LNCAP (cell line): ENCODE measurements around the gene CCDC149.

Experiments
- TF ChIP-seq, protein P1 (sequence below): fragments of 450-650 bp; IDR thresholded peaks from 2 replicates; pipeline ENCODE4 v1.5.1; 2017; ENCODE audit warnings: mild to moderate bottlenecking

The CCDC149 gene

DNA sequence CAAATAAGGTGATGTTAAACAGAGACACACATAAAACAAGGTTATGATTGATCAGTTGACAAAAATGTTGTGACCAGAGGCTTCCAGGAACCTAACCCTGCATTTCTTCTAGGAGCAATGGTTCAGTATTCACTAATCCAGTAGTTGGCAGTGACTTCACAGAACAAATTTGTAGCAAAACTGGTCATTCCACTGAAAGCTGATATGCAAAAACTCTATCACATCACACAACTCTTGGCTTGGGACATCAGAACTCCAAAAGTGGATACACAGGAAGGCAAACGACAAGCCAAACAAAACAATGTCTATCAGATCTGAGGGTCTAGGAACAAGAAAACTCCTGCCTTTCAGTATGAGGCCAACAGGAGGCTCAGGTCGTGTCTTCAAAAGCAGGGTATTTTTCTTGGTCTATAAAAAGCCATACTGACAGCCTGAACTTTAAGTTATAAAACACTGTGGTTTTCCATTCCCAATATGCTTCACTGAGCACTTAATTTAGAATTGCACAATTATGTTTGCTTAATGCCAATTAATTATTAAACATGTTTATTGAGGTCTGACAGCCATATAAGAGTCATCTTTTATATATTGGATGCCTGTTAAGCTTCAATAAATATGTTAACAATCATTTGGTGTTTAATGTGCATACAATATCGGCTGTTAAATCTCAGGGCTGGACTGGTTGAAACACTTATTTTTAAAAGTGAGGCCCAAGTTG, 71.9 kb downstream of the CCDC149 start:
- TF ChIP-seq, protein P1, sequence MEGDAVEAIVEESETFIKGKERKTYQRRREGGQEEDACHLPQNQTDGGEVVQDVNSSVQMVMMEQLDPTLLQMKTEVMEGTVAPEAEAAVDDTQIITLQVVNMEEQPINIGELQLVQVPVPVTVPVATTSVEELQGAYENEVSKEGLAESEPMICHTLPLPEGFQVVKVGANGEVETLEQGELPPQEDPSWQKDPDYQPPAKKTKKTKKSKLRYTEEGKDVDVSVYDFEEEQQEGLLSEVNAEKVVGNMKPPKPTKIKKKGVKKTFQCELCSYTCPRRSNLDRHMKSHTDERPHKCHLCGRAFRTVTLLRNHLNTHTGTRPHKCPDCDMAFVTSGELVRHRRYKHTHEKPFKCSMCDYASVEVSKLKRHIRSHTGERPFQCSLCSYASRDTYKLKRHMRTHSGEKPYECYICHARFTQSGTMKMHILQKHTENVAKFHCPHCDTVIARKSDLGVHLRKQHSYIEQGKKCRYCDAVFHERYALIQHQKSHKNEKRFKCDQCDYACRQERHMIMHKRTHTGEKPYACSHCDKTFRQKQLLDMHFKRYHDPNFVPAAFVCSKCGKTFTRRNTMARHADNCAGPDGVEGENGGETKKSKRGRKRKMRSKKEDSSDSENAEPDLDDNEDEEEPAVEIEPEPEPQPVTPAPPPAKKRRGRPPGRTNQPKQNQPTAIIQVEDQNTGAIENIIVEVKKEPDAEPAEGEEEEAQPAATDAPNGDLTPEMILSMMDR: no peak

DNA sequence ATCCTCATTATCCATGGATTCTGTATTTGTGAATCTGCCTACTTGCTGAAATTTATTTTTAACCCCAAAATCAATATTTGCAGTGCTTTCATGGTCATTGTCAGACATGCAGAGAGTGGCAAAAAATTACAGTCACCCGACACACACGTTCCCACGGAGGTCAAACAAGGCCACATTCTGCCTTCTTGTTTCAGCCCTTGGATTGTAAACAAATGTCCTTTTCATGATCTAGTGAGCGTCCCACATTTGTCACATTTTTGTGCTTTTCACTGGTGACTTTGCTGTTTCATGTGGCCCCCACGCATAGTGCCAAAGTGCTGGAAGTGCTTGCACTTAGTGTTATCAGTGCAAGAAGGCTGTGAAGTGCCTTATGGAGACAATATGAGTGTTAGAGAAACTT, 72.5 kb downstream of the CCDC149 start:
- TF ChIP-seq, protein P1: no peak

DNA sequence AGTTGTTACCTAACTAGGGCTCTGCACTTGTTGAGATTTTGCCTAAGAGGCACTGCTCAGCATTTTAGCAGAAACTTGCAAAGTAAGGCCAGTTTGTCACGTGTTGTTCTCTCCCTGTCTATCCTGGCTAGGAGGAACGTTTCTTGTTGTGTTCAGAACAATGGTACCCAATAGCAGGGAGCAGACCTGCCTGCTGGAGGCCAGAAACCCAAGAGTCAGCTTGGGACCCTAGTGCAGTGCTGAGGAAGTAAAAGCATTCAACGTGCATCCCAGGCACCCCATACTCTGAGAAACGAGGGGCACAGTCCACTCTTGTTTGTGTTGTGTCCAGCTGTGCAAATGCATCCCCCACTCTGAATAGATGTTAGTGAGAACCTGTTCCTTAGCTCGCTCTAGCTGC, 75.1 kb downstream of the CCDC149 start:
- TF ChIP-seq, protein P1: no peak

DNA sequence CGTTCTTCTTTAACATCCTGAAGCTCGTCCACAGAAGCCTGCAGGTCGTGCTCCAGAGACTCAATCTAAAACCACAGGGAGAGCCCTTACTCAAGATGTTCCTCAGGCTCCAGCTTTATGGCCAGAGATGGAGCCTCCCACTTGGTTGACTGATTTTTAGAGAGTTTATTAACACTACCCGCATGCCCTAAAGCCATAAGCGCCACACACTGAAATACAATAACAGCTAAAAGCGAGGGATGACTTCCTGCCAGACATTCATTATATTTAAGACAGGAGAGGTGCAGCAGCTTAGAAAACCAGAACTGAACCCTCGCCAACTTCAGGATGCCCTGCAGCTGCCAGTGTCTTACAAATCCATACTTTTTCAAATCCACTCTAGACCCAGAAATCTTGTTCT, 75.5 kb downstream of the CCDC149 start:
- TF ChIP-seq, protein P1: no peak

DNA sequence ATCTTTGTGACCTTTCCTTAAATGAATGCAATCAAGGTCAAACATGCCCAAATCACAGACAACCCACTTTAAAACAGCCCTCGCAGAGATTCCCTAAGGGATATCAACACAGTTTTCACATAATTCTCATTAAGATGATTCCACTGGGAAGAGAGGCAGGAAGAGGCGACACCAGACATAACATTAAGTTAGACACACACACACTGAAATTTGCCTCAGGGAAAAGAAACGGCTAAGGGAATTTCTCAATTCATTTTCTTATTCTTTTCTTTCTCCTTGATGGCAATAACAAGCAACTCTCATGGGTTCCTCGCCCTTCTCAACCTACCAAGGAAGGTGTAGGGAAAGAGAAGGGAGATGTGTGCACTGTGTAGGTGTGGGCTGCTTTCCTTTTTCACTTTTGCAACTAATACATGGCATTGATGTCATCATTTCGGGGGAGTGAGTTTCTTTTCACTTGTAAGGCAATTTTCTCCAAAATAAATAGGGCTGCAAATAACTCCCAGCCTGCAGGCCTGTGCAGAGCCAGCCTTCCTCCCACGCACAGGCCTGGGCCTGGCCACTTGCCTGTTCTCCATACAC, 76.1 kb downstream of the CCDC149 start:
- TF ChIP-seq, protein P1: no peak

DNA sequence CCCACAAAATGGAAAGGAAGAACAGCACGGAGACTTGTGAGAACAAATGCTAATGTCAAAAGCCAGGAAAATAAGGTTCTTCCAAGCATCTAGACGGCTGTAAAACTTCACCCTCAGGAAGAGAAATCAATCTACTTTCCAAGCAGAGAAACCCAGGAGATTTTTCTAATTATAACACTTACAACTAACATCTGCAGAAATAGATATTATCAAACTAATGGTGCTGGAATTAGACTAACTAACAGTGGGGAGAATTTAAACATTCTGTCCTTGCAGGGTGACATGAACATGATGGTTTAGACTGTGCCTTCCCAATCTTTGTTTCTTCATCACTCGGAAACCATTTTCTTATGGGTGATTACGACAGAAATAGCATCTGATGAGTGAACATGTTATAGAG, 77.1 kb downstream of the CCDC149 start:
- TF ChIP-seq, protein P1: no peak

DNA sequence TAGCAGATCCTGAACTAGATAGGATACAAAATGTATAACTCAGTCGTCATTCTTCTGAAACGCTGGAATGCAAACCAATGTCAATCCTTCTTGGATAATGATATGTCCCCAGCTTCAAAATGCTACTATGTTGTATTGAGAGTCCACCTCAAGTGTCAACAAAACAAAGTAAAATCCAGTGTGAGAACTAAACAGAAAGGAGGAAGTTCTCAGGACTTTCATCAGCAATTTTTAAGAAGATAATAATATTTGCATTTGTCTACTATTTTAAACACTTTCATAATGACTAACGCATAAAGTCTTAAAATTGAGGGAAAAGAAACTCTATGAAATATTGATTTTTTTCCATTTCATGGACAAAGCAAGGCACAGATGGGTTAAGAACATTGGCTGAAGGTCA, 81.2 kb downstream of the CCDC149 start:
- TF ChIP-seq, protein P1: no peak
